HG02970 (cell line): ENCODE measurements around the gene KIR2DL3.
"Not testable (repeated sequence)": the region's sequence is repeated elsewhere in the genome, so short reads cannot be mapped to it uniquely, and the experiment has no call there.

Source experiments
- ATAC-seq: cut with Tn5 transposase; IDR thresholded peaks from one replicate; pipeline ENCODE4 v1.9.1; 2021; ENCODE audit warnings: mild to moderate bottlenecking, moderate library complexity, moderate number of reproducible peaks; ENCODE audit not compliant: unreplicated experiment, low FRiP score

The KIR2DL3 gene

DNA sequence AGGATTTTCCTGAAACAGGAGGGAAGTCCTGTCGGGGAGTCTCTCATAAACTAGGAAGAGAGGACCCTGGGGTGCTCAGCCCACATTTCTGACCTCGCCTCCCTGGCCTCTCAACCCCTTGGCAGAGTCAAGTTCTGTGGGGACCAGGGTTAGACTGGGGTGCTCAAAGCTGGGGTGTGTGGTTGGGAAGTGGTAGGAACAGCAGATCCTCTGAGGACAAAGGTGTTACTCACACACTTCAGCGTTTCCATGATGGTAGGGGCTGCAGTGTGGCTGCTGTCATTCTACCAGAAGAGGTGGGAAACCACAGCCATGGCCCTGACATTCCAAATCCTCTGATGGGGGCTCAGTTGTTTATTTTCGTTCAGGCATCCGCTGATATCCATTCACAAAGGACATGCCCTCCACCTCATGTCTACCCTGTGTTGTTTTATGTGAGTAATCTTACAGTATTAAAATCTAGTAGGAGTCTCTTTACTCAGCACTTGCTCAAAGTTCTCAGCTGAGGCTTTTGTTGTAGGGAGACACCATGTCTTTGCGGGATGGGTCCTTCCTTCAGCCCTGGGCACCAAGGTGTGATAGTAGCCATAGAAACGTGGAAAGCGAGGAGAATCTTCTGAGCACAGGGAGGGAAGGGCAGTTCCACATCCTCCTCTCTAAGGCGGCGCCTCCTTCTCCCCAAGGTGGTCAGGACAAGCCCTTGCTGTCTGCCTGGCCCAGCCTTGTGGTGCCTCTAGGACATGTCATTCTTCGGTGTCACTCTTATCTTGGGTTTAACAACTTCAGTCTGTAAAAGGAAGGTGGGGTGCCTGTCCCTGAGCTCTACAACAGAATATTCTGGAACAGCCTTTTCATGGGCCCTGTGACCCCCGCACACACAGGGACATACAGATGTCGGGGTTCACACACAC lies 1.5 kb downstream of the KIR2DL3 start:
- ATAC-seq: no peak

DNA sequence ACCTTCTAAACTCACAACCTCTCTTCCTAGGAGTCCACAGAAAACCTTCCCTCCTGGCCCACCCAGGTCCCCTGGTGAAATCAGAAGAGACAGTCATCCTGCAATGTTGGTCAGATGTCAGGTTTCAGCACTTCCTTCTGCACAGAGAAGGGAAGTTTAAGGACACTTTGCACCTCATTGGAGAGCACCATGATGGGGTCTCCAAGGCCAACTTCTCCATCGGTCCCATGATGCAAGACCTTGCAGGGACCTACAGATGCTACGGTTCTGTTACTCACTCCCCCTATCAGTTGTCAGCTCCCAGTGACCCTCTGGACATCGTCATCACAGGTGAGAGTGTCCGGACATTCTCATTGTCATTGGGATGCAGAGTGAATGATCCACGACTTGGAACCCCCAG lies 3.6 kb downstream of the KIR2DL3 start:
- ATAC-seq: not testable (repeated sequence)

DNA sequence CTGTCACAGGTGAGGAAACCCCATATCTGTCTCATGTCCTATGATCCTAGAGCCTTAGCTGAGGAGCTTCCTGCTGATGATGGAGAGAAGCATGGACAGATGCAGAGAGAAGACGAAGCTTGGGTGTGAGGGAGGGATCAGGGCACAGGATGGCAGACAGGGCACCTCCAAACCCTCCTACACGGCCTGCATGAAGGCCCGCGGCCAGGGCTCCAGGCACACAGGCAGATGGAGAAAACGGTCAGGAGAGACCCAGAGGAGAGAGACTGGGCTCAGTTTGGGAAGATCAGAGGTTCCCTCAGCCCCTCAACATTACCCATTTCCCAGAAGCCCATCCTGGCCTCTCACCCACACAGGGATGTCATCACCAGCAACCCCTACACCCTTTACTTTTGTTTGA lies 5.8 kb downstream of the KIR2DL3 start:
- not testable (repeated sequence) for ATAC-seq

DNA sequence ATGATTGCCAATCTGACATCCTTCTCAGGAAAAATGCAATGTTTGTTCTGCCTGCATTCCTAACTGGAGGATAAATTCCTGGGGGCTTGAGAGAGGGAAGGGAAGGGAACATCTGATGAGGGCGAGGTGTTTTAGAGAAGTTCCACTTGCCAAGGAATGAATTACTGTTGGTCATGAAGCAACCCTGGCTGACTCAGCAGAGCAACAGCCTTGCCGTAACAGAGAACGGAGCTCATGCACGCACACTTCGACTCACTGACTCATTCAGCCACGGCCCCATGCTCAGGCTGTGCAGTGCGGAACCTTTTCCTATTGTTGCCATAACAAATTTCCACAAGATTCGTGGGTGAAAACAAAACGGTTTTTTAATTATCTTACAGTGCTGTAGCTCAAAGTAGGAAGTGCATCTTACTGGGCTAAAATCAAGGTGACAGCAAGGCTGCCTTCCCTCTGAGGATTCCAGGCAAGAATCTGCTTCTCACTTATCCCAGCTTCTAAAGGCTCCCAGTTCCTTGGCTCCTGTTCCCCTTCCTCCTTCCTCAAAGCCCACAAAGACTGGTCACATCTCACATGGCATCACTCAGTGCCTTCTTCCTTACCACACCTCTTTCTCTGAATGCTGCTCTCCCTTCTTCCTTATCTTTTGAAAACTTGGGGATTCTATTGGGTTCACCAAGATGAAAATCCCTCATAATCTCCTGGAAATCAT lies 9.5 kb downstream of the KIR2DL3 start:
- ATAC-seq: not testable (repeated sequence)

DNA sequence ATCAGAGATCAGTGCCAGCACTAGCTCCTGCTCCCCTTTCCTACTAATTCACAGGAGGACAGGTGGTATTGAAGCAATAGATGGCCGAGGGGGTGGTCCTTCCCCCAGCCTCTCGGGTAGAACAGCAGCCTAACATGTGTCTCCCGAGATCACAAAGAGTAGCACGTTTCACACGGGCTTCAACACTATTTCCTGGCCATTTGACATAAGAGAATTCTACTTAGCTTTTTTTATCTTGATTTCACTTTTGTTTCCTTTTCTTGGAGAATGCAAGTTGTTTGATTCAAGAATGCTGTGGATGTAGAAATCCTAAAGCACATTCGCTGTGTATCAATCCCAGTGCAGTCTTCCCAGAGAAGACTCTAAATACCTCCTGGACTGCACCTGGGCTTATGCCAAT lies 12.0 kb downstream of the KIR2DL3 start:
- ATAC-seq: not testable (repeated sequence)

DNA sequence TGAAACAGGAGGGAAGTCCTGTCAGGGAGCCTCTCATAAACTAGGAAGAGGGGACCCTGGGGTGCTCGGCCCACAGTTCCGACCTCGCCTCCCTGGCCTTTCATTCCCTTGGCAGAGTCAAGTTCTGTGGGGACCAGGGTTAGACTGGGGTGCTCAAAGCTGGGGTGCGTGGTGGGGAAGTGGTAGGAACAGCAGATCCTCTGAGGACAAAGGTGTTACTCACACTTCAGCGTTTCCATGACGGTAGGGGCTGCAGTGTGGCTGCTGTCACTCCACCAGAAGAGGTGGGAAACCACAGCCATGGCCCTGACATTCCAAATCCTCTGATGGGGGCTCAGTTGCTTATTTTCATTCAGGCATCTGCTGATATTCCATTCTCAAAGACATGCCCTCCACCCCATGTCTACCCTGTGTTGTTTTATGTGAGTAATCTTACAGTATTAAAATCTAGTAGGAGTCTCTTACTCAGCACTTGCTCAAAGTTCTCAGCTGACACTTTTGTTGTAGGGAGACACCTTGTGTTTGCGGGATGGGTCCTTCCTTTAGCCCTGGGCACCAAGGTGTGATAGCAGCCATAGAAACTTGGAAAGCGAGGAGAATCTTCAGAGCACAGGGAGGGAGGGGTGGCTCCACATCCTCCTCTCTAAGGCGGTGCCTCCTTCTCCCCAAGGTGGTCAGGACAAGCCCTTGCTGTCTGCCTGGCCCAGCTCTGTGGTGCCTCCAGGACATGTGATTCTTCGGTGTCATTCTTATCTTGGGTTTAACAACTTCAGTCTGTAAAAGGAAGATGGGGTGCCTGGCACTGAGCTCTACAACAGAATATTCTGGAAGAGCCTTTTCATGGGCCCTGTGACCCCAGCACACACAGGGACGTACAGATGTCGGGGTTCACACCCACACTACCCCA lies 18.1 kb downstream of the KIR2DL3 start:
- not testable (repeated sequence) for ATAC-seq

DNA sequence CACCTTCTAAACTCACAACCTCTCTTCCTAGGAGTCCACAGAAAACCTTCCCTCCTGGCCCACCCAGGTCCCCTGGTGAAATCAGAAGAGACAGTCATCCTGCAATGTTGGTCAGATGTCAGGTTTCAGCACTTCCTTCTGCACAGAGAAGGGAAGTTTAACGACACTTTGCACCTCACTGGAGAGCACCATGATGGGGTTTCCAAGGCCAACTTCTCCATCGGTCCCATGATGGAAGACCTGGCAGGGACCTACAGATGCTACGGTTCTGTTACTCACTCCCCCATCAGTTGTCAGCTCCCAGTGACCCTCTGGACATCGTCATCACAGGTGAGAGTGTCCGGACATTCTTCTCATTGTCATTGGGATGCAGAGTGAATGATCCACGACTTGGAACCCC lies 20.3 kb downstream of the KIR2DL3 start:
- not testable (repeated sequence) for ATAC-seq

DNA sequence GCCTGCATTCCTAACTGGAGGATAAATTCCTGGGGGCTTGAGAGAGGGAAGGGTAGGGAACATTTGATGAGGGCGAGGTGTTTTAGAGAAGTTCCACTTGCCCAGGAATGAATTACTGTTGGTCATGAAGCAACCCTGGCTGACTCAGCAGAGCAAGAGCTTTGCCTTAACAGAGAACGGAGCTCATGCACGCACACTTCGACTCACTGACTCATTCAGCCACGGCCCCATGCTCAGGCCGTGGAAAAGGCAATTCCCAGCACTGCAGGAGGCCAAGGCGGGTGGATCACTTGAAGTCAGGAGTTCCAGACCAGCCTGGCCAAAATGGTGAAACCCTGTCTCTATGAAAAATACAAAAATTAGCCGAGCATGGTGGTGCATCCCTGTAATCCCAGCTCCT lies 25.9 kb downstream of the KIR2DL3 start:
- ATAC-seq: not testable (repeated sequence)

DNA sequence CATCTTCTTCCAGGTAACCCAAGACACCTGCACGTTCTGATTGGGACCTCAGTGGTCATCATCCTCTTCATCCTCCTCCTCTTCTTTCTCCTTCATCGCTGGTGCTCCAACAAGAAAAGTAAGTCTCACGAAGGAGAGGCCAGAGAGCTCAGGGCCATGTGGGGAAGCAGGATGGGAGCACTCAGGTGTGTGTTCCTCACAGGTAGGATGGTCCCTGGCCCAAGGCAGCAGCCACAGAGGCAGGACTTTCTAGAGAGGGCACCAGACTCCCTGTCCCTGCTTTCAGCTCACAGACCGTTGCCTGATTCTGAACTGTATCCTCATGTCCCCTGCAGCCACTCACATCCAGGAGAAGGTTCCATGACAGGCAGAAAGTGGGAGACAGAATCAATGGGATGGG lies 28.2 kb downstream of the KIR2DL3 start:
- not testable (repeated sequence) for ATAC-seq

DNA sequence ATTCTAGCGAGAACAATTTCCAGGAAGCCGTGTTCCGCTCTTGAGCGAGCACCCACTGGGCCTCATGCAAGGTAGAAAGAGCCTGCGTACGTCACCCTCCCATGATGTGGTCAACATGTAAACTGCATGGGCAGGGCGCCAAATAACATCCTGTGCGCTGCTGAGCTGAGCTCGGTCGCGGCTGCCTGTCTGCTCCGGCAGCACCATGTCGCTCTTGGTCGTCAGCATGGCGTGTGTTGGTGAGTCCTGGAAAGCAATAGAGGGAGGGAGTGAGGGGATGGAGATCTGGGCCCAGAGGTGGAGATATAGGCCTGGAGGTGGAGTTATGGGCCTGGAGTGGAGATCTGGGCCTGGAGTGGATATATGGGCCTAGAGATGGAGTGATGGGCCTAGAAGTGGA lies 31.3 kb downstream of the KIR2DL3 start, which contains the start of gene KIR2DL1:
TSS of gene KIR2DL1 (plus strand) at position 148 of the 400 bp plus-strand sequence. CDS start at position 206, 58 bp downstream.
- not testable (repeated sequence) for ATAC-seq

DNA sequence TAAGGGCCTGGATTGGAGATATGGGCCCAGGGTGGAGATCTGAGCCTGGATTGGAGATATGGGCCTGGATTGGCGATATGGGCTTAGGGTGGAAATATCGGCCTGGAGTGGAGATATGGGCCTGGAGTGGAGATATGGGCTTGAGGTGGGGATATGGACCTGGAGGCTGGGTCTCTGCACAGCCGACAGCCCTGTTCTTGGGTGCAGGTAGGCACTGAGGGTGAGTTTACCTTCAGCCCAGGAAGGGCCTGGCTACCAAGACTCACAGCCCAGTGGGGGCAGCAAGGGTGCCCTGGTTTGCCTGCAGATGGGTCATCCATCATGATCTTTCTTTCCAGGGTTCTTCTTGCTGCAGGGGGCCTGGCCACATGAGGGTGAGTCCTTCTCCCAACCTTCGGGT lies 32.2 kb downstream of the KIR2DL3 start:
- not testable (repeated sequence) for ATAC-seq

DNA sequence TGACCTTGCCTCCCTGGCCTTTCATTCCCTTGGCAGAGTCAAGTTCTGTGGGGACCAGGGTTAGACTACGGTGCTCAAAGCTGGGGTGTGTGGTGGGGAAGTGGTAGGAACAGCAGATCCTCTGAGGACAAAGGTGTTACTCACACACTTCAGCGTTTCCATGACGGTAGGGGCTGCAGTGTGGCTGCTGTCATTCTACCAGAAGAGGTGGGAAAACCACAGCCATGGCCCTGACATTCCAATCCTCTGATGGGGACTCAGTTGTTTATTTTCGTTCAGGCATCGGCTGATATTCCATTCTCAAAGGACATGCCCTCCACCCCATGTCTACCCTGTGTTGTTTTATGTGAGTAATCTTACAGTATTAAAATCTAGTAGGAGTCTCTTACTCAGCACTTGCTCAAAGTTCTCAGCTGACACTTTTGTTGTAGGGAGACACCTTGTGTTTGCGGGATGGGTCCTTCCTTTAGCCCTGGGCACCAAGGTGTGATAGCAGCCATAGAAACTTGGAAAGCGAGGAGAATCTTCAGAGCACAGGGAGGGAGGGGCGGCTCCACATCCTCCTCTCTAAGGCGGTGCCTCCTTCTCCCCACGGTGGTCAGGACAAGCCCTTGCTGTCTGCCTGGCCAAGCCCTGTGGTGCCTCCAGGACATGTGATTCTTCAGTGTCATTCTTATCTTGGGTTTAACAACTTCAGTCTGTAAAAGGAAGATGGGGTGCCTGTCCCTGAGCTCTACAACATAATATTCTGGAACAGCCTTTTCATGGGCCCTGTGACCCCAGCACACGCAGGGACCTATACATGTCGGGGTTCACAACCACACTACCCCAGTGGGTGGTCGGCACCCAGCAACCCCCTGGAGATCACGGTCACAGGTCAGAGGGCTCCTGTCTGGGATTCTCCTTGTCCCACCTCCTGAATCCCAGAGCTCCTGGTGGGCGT lies 33.0 kb downstream of the KIR2DL3 start:
- not testable (repeated sequence) for ATAC-seq

DNA sequence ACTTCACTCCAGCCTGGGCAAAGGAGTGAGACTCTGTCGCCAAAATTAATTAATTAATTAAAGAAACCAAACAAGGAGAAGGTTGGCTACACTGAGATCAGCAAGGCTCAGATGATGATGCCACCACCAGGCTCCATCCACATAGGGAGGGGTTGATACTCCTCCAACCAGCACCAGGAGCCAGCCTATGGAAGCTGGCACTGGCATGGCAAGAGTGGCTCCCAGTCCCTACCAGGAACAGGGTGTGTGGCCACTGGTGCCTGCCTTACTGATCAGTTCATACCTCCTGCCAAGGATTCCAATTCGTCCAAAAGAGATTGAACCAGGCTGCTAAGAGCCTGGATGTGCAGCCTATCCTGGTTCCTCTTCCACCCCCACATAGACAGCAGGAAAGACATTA lies 34.4 kb downstream of the KIR2DL3 start:
- not testable (repeated sequence) for ATAC-seq

DNA sequence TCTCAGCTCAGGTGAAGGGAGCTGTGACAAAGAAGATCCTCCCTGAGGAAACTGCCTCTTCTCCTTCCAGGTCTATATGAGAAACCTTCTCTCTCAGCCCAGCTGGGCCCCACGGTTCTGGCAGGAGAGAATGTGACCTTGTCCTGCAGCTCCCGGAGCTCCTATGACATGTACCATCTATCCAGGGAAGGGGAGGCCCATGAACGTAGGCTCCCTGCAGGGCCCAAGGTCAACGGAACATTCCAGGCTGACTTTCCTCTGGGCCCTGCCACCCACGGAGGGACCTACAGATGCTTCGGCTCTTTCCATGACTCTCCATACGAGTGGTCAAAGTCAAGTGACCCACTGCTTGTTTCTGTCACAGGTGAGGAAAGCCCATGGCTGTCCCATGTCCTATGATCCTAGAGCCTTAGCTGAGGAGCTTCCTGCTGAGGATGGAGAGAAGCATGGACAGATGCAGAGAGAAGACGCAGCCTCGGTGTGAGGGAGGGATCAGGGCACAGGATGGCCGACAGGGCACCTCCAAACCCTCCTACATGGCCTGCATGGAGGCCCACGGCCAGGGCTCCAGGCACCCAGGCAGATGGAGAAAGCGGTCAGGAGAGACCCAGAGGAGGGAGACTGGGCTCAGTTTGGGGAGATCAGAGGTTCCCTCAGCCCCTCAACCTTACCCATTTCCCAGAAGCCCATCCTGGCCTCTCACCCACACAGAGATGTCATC lies 36.9 kb downstream of the KIR2DL3 start:
- ATAC-seq: not testable (repeated sequence)

DNA sequence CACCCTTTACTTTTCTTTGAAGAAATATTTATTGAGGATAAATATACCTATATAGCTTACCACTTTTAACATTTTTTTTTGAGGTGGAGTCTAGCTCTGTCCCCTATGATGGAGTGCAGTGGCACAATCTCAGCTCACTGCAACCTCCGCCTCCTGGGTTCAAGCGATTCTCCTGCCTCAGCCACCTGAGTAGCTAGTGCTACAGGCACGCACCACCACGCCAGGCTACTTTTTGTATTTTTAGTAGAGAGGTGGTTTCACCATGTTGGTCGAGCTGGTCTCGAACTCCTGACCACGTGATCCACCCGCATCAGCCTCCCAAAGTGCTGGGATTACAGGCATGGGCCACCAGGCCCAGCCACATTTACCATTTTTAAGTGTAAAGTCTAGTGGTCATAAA lies 37.5 kb downstream of the KIR2DL3 start:
- not testable (repeated sequence) for ATAC-seq

DNA sequence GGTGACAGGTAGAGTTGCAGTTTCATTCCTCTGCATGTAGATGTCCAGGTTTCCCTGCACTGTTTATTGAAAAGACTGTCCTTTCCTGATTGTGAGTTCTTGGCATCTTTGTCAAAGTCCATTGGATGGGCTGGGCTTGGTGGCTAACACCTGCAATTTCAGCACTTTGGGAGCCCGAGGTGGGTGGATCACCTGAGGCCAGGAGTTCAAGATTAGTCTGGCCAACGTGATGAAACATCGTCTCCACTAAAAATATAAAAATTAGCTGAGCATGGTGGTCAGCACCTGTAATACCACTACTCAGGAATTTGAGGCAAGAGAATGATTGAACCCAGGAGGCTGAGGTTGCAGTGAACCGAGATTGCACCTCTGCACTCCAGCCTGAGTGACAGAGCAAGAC lies 39.5 kb downstream of the KIR2DL3 start:
- ATAC-seq: not testable (repeated sequence)

DNA sequence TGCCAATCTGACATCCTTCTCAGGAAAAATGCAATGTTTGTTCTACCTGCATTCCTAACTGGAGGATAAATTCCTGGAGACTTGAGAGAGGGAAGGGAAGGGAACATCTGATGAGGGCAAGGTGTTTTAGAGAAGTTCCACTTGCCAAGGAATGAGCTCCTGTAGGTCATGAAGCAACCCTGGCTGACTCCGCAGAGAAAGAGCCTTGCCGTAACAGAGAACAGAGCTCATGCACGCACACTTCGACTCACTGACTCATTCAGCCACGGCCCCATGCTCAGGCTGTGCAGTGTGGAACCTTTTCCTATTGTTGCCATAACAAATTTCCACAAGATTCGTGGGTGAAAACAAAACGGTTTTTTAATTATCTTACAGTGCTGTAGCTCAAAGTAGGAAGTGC lies 40.6 kb downstream of the KIR2DL3 start:
- not testable (repeated sequence) for ATAC-seq

DNA sequence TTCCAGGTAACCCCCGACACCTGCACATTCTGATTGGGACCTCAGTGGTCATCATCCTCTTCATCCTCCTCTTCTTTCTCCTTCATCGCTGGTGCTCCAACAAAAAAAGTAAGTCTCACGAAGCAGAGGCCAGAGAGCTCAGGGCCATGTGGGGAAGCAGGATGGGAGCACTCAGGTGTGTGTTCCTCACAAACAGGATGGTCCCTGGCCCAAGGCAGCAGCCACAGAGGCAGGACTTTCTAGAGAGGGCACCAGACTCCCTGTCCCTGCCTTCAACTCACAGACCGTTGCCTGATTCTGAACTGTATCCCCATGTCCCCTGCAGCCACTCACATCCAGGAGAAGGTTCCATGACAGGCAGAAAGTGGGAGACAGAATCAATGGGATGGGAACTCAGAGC lies 44.6 kb downstream of the KIR2DL3 start:
- not testable (repeated sequence) for ATAC-seq
